Endothelial cell (in vitro differentiated cells): ENCODE data around the gene FAM3B. TPM values are rescaled to one million over a fixed set of nuclear protein-coding genes. Genes with fewer than 3 reads are reported as not detected.

ENCODE experiments used
- DNase-seq: peaks from one replicate; pipeline ENCODE4 v3.0.0; 2021; ENCODE audit warnings: low spot score
- H3K27ac Mint-ChIP-seq: one replicate; pipeline ENCODE4 v1.8.0; 2021; ENCODE audit warnings: mixed read lengths, inconsistent platforms; ENCODE audit not compliant: unreplicated experiment
- H3K27me3 Mint-ChIP-seq: one replicate; pipeline ENCODE4 v1.8.0; 2021; ENCODE audit warnings: mild to moderate bottlenecking, moderate library complexity, mixed read lengths, inconsistent platforms; ENCODE audit not compliant: unreplicated experiment
- H3K36me3 Mint-ChIP-seq: one replicate; pipeline ENCODE4 v1.8.0; 2021; ENCODE audit warnings: mild to moderate bottlenecking, low read depth, mixed read lengths, inconsistent platforms; ENCODE audit not compliant: unreplicated experiment
- H3K4me1 Mint-ChIP-seq: one replicate; pipeline ENCODE4 v1.8.0; 2021; ENCODE audit warnings: mild to moderate bottlenecking, mixed read lengths, inconsistent platforms; ENCODE audit not compliant: unreplicated experiment
- H3K4me3 Mint-ChIP-seq: one replicate; pipeline ENCODE4 v1.8.0; 2021; ENCODE audit warnings: mild to moderate bottlenecking, mixed read lengths, inconsistent platforms; ENCODE audit not compliant: unreplicated experiment
- H3K9me3 Mint-ChIP-seq: one replicate; pipeline ENCODE4 v1.8.0; 2021; ENCODE audit warnings: mixed read lengths, inconsistent platforms; ENCODE audit not compliant: unreplicated experiment
- total RNA-seq: library from RNA; stranded (reverse); fragmentation: NEBNext Ultra II Directional; extraction: Animal tissue kit (Norgen Biotek cat#: 25700); gene quantifications from one replicate; pipeline ENCODE4 v1.2.1, GENCODE V29; 2021; ENCODE audit not compliant: unreplicated experiment
- TF ChIP-seq, protein P1 (sequence below): fragments of 200-600 bp; sonication (generic); IDR thresholded peaks from one replicate; pipeline ENCODE4 v1.5.0; 2021; ENCODE audit warnings: antibody characterized with exemption; ENCODE audit not compliant: unreplicated experiment

FAM3B gene
- total RNA-seq, 1 donor from 2014 or later = 0.33 TPM

DNA sequence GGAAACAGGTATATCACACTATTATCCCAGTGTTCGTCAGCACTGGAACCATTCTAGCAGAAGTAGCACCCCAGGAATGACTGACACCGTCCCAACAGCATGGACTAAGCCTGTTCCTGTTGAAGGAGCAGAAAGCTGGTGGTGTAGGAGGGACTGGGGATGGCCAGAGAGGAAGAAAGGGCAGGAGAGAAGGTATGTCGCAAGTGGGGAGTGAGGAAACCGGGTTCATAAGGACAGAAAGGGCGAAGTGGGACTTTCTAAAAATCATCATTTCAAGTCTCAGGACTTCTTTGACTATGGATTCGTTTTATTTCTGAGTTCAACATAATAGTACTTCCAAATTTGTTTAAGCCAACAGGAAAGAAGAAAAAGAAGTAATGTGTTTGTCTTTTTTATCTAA is 89.7 kb downstream of the FAM3B start:
- H3K9me3 Mint-ChIP-seq = no peaks in the 10 kb centered on the region
- no peaks in the 10 kb centered on the region for H3K36me3 Mint-ChIP-seq
- TF ChIP-seq, protein P1, sequence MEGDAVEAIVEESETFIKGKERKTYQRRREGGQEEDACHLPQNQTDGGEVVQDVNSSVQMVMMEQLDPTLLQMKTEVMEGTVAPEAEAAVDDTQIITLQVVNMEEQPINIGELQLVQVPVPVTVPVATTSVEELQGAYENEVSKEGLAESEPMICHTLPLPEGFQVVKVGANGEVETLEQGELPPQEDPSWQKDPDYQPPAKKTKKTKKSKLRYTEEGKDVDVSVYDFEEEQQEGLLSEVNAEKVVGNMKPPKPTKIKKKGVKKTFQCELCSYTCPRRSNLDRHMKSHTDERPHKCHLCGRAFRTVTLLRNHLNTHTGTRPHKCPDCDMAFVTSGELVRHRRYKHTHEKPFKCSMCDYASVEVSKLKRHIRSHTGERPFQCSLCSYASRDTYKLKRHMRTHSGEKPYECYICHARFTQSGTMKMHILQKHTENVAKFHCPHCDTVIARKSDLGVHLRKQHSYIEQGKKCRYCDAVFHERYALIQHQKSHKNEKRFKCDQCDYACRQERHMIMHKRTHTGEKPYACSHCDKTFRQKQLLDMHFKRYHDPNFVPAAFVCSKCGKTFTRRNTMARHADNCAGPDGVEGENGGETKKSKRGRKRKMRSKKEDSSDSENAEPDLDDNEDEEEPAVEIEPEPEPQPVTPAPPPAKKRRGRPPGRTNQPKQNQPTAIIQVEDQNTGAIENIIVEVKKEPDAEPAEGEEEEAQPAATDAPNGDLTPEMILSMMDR = no peak
- no peak for DNase-seq
- H3K27me3 Mint-ChIP-seq = peaks cover 7% of the 10 kb centered on the region
- H3K27ac Mint-ChIP-seq = no peak overlapping the region
- peaks cover 6% of the 10 kb centered on the region for H3K4me1 Mint-ChIP-seq
- no peak overlapping the region for H3K4me3 Mint-ChIP-seq

Other genes starting within 250 kb of the FAM3B start
- 151 TPM for gene BACE2, start 148.6 kb upstream of the FAM3B start, total RNA-seq
- 5.4 TPM for gene MX2, start 45.2 kb downstream of the FAM3B start, total RNA-seq
- 4.5 TPM for gene MX1, start 109.4 kb downstream of the FAM3B start, total RNA-seq
- 46.3 TPM for gene TMPRSS2, start 191.4 kb downstream of the FAM3B start, total RNA-seq